SKM-1 treated with dmso at 0.1 percent for 144 hours (cell line): ENCODE measurements around the gene ITGAX.

Experiments used
- DNase-seq: peaks from one replicate; lab custom pipeline; 2025; ENCODE audit not compliant: unreplicated experiment; lab: John Stamatoyannopoulos, UW

ITGAX gene

GRCh38 chr16:31371619-31372484 lies 16.9 kb downstream of the ITGAX start:
- no peak for DNase-seq

DNA sequence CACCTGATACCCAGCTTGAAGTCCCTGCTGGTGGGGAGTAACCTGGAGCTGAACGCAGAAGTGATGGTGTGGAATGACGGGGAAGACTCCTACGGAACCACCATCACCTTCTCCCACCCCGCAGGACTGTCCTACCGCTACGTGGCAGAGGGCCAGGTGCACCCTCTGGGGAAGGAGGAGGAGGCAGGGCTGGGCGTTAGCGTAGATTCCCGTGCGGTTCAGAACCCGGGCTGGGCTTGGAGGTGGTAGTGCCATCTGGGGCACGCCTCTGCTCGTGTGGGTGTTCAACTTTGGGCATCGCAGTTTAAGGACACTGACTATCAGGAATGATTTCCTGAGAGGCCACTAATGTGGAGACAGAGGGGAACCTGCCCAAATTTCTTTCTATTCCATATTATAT lies 18.3 kb downstream of the ITGAX start:
- DNase-seq, result no peak

DNA sequence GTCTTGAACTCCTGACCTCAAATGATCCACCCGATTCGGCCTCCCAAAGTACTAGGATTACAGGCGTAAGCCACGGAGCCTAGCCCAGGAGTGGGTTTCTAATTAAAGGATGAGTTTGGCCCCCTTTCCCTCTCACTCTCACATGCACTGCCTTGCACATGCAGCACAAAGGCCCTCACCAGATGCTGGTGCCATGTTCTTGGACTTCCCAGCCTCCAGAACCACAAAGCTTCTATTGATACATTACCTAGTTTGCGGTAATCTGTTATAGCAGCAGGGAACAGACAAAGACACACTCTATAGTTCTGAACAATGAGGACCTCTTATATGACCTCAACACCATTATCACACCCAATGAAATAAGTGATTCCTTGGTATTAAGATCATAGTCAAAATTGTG lies 20.3 kb downstream of the ITGAX start:
- DNase-seq, result no peak

- no peak for DNase-seq
Measured at GRCh38 chr16:31376705-31377104, 21.7 kb downstream of the ITGAX start.

DNA sequence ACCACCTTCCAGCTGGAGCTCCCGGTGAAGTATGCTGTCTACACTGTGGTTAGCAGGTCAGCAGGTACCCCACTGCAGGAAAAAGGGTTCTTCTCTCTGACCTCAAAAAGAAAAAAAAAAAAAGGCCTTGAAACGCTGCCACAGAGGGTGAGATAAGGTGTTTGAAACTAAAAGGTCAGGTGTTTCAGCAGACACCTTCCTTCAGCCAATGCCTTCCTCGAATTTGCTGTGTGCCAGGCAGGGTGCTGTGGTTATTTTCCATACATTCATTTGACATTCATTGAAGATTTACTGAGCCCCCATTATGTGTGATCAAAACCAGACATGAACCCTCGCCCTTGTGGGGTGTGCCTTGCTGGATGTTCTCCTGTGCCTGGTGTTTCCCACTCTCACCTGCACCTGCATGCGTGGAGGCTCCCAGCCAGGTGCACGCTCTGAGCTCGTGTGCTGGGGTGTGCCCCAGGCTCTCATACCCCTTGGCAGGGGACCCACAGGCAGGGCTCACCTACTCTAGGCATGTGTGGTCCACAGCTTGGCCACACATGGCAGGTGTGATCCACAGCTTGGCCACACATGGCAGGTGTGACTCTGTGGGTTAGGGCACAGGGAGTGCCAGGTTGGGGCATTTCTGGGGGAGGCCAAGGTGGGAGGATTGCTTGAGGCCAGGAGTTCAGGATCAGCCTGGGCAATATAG lies 22.4 kb downstream of the ITGAX start:
- no peak for DNase-seq

DNA sequence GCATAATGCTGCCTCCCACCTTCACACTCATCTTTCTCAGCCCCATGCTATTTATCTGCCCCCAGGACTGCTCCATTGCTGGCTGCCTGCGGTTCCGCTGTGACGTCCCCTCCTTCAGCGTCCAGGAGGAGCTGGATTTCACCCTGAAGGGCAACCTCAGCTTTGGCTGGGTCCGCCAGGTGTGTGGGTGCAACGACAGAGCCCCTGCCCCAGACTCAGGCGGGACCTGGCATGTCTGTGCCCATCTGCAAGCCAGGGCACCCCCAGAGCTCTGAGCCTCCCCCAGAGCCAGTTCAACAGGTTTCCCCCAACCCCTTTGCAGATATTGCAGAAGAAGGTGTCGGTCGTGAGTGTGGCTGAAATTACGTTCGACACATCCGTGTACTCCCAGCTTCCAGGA lies 25.2 kb downstream of the ITGAX start:
- no peak for DNase-seq

DNA sequence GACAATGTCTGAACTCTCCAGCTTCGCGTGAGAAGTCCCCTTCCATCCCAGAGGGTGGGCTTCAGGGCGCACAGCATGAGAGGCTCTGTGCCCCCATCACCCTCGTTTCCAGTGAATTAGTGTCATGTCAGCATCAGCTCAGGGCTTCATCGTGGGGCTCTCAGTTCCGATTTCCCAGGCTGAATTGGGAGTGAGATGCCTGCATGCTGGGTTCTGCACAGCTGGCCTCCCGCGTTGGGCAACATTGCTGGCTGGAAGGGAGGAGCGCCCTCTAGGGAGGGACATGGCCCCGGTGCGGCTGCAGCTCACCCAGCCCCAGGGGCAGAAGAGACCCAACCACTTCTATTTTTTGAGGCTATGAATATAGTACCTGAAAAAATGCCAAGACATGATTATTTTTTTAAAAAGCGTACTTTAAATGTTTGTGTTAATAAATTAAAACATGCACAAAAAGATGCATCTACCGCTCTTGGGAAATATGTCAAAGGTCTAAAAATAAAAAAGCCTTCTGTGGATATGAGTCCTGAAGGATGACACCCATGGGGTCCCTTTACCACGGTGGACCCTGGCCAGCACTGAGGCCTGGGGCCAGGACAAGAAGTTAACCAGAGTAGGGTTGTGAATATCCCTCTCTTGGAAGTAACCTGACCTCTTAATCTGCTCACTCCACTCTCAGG lies 27.6 kb downstream of the ITGAX start:
- DNase-seq, result peak; percentile 73

DNA sequence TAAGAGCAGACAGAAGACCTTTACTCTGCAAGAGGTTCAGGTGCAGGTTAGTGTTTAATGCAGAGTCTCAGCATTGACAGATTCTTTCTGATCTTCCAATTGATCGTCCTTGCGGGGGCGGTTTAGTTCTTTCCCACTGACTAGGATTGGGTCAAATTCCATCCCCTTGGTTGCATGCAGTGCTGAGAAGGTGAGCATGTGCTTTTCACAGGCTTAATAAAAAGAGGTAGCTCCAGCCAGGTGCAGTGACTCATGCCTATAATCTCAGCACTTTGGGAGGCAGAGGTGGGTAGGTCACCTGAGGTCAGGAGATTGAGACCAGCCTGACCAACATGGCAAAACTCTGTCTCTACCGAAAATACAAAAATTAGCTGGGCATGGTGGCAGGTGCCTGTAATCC lies 30.7 kb downstream of the ITGAX start:
- DNase-seq, result no peak

DNA sequence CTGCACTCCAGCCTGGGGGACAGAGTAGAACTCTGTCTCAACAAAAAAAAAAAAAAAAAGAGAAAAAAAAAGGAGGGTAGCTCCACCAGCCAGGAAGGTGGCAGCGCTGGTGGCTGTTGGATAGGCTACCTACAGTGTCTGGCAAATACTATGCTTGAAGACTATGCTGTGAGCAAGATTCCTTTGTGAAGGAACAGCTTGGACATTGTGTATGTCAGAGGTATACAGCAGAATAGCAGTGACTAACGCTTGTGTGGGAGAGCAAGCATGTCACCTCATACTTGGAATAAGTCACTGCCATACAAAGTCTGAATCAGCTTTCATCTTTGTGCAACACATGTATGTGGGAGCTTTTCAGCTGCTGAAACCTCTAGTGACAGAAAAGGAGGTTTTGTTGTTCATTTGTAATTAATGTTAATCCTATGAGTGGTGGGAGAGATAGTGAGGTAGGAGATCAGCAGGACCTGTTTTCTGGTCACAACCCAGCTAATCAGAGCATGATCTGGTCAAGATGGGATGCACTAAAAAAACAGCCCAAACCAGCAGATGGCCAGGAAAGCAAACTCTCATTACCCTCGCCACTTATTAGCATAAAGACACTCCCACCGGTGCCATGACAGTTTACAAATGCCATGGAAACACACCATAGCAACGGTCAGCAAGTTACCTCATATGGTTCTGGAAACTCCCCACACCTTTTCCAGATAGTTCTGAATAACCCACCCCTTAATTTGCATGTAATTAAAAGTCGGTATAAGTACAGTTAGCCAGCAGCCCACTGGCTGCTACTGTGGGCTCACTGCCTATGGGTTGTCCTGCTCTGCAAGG lies 31.4 kb downstream of the ITGAX start:
- DNase-seq, result no peak

DNA sequence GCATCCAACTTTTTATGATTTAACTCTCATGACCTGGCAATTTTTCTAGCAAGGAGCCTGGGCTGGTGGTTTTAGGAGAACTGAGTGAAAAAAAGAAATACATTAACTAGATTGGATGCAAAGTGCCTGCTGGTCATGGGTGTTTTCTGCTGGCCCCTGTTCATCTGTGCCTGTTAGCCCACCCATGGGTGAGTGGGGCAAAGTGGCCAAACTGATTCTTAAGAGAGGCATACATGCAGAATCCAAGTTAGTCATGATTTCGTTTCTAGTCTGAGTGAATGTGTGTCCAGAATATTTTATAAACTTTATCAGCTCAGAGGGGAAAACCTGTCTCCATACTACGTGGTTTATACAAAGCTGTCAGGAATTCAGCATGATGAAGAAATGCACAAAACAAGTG lies 33.6 kb downstream of the ITGAX start:
- DNase-seq, result no peak

- DNase-seq, result no peak
Measured at GRCh38 chr16:31390504-31391041, 35.6 kb downstream of the ITGAX start.

- DNase-seq, result no peak
Measured at GRCh38 chr16:31393056-31393455, 38.1 kb downstream of the ITGAX start, which contains the start of gene ITGAD. Gene ITGAD, plus strand, starts transcription at chr16:31393335. Its CDS starts 26 bp downstream, at chr16:31393361.

GRCh38 chr16:31395647-31396046 lies 40.7 kb downstream of the ITGAX start:
- DNase-seq, result no peak

DNA sequence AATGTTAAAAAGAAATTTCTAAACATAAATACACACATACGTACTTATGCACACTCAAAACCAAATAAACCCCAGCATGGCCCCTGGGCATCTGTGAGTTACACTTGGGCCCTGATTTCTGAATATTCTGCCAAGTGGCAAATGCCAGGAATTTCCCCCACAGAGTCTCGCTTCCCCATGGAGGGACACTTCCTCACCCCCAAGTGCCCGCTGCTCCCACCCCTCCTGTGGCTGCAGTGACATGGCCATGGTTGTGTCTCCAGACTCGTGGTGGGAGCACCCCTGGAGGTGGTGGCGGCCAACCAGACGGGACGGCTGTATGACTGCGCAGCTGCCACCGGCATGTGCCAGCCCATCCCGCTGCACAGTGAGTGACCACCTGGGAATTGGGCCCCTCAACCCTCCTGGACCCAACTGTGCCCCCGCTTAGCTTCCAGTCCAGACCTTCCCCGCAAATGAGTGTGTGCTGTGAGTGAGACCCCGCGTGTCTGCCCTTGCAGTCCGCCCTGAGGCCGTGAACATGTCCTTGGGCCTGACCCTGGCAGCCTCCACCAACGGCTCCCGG lies 42.2 kb downstream of the ITGAX start:
- DNase-seq, result no peak

DNA sequence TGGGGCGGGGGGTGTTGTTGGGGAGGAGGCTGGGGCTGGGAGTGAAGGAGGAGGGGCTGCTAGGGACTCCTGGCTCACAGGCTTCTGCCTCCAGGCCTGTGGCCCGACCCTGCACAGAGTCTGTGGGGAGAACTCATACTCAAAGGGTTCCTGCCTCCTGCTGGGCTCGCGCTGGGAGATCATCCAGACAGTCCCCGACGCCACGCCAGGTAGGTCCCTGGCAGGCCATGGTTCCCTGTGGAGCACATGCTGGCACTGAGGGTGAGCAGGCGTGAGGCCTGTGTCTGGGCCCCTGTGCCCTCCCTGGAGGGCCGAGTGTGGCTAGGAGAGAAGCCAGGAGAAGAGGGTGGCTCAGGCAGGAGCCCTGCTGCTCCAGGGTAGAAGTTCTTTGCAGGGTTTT lies 42.7 kb downstream of the ITGAX start:
- DNase-seq, result no peak

DNA sequence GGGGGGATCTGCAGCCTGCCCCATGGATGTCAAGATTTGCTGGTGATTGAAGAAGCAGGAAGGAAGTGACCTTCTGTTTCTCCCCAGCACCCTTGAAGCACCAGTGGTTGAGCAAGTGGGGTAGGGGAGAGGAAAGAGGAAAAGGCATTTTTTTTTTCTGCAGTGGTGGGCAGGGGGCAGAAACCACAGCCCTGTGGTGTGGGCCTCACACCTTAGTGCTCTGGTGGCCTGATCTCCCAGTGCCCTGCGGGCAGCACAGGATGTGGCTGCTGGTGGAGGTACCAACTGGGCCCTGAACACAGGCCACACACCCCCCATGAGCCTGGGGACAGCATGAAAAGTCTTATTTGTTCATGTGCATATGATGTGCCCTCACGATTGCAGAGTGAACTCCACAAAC lies 45.2 kb downstream of the ITGAX start:
- DNase-seq, result peak; percentile 87

GRCh38 chr16:31401436-31401835 lies 46.5 kb downstream of the ITGAX start:
- no peak for DNase-seq

DNA sequence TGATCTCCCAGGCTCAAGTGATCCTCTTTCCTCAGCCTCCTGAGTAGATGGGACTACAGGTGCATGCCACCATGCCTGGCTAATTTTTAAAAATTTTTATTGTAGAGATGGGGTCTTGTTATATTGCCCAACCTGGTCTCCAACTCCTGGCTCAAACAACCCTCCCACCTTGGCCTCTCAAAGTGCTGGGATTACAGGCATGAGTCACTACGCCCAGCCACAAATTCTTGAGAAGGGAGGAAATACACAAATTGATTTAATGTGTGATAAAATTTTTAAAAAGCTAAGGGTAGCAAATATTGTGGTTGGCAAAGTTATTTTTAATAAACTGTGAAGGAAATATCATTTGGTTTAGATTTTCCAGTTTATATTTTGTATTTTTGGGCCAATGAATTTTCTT lies 47.7 kb downstream of the ITGAX start:
- DNase-seq, result no peak

GRCh38 chr16:31403590-31404352 lies 48.8 kb downstream of the ITGAX start:
- no peak for DNase-seq
